ENCODE data around the gene SLC25A13. TPM values are rescaled to one million over a fixed set of nuclear protein-coding genes. Genes with fewer than 3 reads are reported as not detected.

SLC25A13 gene
- total and polyA plus RNA-seq, 9 of the 15 experiments (the other 6 are each of a cell fraction or from before 2014, with no cell fraction given): 21.4 to 80.2 (median 58.7) TPM

GRCh38 chr7:96359876-96360275 lies 38.0 kb upstream of the SLC25A13 start (continued):
- TF ChIP-seq, protein P1, sequence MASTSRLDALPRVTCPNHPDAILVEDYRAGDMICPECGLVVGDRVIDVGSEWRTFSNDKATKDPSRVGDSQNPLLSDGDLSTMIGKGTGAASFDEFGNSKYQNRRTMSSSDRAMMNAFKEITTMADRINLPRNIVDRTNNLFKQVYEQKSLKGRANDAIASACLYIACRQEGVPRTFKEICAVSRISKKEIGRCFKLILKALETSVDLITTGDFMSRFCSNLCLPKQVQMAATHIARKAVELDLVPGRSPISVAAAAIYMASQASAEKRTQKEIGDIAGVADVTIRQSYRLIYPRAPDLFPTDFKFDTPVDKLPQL (IDR thresholded peaks at IDR 0.05; ENCODE audit: extremely low read depth, insufficient read length): no peak
- no peak for TF ChIP-seq ZNF431 (CRISPR knock-in tag; IDR thresholded peaks at IDR 0.05)
- no peak for TF ChIP-seq CBX2 (IDR thresholded peaks at IDR 0.05; ENCODE audit: insufficient read depth, low read length, poor library complexity, severe bottlenecking)
- TF ChIP-seq, protein P2, sequence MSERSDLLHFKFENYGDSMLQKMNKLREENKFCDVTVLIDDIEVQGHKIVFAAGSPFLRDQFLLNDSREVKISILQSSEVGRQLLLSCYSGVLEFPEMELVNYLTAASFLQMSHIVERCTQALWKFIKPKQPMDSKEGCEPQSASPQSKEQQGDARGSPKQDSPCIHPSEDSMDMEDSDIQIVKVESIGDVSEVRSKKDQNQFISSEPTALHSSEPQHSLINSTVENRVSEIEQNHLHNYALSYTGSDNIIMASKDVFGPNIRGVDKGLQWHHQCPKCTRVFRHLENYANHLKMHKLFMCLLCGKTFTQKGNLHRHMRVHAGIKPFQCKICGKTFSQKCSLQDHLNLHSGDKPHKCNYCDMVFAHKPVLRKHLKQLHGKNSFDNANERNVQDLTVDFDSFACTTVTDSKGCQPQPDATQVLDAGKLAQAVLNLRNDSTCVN (CRISPR knock-in tag; IDR thresholded peaks at IDR 0.05): no peak
- TF ChIP-seq SRSF1 (IDR thresholded peaks at IDR 0.05; ENCODE audit: low read depth, low read length): no peak
- no peak for TF ChIP-seq IRF2 (CRISPR knock-in tag; IDR thresholded peaks at IDR 0.05)
- TF ChIP-seq, protein P3, sequence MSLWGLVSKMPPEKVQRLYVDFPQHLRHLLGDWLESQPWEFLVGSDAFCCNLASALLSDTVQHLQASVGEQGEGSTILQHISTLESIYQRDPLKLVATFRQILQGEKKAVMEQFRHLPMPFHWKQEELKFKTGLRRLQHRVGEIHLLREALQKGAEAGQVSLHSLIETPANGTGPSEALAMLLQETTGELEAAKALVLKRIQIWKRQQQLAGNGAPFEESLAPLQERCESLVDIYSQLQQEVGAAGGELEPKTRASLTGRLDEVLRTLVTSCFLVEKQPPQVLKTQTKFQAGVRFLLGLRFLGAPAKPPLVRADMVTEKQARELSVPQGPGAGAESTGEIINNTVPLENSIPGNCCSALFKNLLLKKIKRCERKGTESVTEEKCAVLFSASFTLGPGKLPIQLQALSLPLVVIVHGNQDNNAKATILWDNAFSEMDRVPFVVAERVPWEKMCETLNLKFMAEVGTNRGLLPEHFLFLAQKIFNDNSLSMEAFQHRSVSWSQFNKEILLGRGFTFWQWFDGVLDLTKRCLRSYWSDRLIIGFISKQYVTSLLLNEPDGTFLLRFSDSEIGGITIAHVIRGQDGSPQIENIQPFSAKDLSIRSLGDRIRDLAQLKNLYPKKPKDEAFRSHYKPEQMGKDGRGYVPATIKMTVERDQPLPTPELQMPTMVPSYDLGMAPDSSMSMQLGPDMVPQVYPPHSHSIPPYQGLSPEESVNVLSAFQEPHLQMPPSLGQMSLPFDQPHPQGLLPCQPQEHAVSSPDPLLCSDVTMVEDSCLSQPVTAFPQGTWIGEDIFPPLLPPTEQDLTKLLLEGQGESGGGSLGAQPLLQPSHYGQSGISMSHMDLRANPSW (CRISPR knock-in tag; IDR thresholded peaks at IDR 0.05): no peak
- TF ChIP-seq, protein P4, sequence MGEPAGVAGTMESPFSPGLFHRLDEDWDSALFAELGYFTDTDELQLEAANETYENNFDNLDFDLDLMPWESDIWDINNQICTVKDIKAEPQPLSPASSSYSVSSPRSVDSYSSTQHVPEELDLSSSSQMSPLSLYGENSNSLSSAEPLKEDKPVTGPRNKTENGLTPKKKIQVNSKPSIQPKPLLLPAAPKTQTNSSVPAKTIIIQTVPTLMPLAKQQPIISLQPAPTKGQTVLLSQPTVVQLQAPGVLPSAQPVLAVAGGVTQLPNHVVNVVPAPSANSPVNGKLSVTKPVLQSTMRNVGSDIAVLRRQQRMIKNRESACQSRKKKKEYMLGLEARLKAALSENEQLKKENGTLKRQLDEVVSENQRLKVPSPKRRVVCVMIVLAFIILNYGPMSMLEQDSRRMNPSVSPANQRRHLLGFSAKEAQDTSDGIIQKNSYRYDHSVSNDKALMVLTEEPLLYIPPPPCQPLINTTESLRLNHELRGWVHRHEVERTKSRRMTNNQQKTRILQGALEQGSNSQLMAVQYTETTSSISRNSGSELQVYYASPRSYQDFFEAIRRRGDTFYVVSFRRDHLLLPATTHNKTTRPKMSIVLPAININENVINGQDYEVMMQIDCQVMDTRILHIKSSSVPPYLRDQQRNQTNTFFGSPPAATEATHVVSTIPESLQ (CRISPR knock-in tag; IDR thresholded peaks at IDR 0.05): no peak
- 0 out of 2 replicates have a peak, but pooled peaks have one; percentile 25 for TF ChIP-seq ELF1 (tag; IDR thresholded peaks at IDR 0.05)

Data from K562 (cell line).